Retinal pigment epithelial cell (primary cell): ENCODE data around the gene CACNA1C.

ENCODE experiments used
- DNase-seq: peaks from one replicate; pipeline ENCODE4 v3.0.0-alpha.2; 2010; ENCODE audit warnings: low read depth
- H3K4me3 ChIP-seq: 2 replicates; pipeline ENCODE4 v1.5.1; 2011; ENCODE audit warnings: mild to moderate bottlenecking, low read length, control low read depth, moderate library complexity
- CTCF ChIP-seq: conservative IDR thresholded peaks from 2 replicates; pipeline ENCODE4 v1.5.1; 2011; ENCODE audit warnings: low read depth, low read length, control low read depth, inconsistent platforms

Gene CACNA1C

GRCh38 chr12:2514038-2514340 is 461.2 kb downstream of the CACNA1C start:
- H3K4me3 ChIP-seq: no peak overlapping the region
- no peak for DNase-seq
- no peak for TF ChIP-seq CTCF

- no peak overlapping the region for H3K4me3 ChIP-seq
- no peak for DNase-seq
- TF ChIP-seq CTCF: no peak
Measured at GRCh38 chr12:2520722-2521246, 468.0 kb downstream of the CACNA1C start.

- H3K4me3 ChIP-seq: no peak overlapping the region
- DNase-seq: no peak
- TF ChIP-seq CTCF: no peak
Measured at GRCh38 chr12:2523317-2523716, 470.5 kb downstream of the CACNA1C start.

- DNase-seq: no peak
- TF ChIP-seq CTCF: no peak
- H3K4me3 ChIP-seq: no peak overlapping the region
Measured at GRCh38 chr12:2523844-2524243, 471.1 kb downstream of the CACNA1C start.

DNA sequence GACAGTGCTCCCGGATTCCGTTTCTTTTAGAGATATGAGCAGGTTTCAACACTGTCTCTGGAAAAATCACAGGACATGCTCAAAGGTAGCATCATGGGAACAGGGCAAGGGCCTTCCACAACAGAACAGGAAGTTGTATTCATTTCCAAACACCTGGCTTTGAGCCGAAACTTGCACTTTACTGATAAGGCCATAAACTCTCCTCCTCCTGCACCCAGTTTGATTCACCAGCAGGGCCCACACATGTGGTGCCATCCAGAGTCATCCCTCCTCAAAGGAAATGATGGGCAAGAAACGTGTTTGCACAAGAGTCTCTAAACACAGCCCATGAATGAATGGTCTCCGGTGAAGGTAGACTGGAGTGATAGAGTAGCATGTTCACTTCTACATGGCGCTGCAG is 473.6 kb downstream of the CACNA1C start:
- no peak for DNase-seq
- no peak for TF ChIP-seq CTCF
- no peak overlapping the region for H3K4me3 ChIP-seq

DNA sequence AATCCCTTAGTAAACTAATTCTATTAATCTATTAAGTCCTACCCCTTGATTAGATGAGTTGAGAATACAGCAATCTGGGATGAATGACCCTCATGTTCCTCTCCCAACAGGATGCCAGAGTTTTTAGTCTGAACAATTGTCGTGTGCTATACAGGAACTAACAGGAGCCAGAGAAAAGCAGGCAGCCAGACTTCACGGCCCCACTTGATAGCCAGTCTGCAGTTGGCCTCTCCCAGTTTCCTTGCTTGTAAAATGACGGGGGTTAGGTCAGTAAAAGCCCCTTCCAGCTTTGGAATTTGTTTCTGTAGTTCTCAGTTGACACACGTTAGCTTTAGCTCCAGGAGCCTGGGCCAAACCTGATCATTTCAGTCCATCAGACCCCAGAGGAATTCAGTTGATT is 475.2 kb downstream of the CACNA1C start:
- TF ChIP-seq CTCF: no peak
- DNase-seq: no peak
- H3K4me3 ChIP-seq: no peak overlapping the region

DNA sequence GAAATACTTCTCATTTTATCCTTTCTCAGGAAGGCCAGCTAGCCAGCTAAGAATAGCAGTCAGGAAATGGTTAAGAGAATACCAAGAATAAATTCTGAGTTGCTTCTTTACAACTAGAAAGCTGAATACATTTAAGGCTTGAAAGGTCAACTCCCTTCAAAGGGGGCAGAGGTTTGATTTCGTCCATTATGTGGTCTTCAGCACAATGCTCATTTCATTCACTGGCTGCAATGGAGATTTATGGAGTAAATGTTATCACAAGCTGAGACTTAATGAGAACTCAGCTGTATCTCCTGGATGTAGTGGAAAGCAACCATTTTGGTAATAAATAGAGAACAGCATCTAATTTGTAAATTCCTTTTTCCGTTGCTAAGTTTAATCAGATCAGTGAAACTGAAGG is 477.0 kb downstream of the CACNA1C start:
- no peak overlapping the region for H3K4me3 ChIP-seq
- no peak for TF ChIP-seq CTCF
- no peak for DNase-seq
